NCI-H226 (cell line): ENCODE measurements around the gene FLT3.
A peak's percentile ranks its signal among the peaks of the same experiment; 100 is the strongest.
"Not testable (repeated sequence)": the region's sequence is repeated elsewhere in the genome, so short reads cannot be mapped to it uniquely, and the experiment has no call there.

Experiments
- DNase-seq: peaks from one replicate; pipeline ENCODE4 v3.0.0-alpha.2; 2015

FLT3 gene

GRCh38 chr13:28099396-28100149 lies 803 bp downstream of the FLT3 start:
- no peak for DNase-seq

DNA sequence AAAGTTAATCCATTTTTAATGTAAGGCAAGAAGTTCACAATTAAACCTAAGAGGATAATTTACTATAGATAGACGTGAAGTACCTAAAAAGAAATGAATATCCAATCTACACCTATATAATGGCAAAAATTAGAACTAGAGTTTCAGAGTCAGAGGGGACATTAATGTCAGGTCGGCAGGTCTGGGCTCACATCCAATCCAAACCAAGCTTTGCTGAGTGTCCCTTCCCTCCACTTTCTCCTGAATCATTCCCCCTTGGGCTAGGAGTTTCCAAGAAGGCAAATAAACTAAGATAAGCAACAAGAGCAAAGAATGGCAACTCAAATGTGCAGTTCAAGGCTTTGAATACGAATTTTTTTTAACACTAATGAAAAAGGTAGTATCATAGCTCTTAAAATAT lies 2.9 kb downstream of the FLT3 start:
- no peak for DNase-seq

DNA sequence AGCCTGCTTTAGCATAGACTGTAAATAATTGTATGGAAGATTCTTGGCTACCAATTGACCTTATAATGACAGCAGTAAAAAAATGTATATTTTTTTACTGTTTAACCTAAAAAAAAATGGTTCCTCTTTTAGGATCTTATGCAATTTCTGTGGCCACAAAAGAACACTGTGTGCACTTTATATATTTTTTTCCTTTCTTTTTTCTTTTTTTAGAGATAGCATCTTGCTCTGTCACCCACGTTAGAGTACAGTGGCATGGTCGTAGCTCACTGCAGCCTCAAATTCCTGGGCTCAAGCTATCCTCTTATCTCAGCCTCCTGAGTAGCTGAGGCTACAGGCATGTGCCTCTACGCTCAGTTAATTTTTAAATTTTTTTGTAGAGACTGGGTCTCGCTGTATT lies 6.1 kb downstream of the FLT3 start:
- no peak for DNase-seq

DNA sequence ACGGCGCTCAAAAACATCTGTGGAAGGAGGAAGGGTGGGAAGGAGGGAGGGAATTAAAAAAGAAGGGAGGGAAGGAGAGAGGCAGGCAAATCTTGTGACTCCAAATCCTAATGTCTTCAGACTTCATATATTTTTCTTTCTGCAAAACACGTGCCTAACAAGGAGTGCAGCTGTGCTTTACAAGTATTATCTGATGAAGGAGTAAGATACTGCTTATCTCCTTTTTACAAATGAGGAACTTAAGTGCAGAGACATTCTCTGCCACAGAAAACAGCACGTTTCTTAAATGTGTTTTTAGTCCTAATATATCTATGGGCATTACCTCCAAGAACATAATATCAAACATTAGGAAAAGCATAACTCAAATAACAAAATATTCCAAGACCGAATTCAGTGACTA lies 6.5 kb downstream of the FLT3 start:
- DNase-seq, result no peak

GRCh38 chr13:28092431-28092830 lies 7.9 kb downstream of the FLT3 start:
- no peak for DNase-seq

GRCh38 chr13:28089065-28089464 lies 11.3 kb downstream of the FLT3 start:
- no peak for DNase-seq

- DNase-seq, result not testable (repeated sequence)
Measured at GRCh38 chr13:28077820-28078219, 22.6 kb downstream of the FLT3 start.

DNA sequence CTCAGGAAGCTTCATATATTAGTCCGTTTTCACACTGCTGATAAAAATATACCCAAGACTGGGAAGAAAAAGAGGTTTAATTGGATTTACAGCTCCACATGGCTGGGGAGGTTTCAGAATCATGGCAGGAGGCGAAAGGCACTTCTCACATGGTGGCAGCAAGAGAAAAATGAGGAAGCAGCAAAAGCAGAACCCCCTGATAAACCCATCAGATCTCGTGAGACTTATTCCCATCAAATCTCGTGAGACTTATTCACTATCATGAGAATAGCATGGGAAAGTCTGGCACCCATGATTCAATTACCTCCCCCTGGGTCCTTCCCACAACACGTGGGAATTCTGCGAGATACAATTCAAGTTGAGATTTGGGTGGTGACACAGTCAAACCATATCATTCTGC lies 23.1 kb downstream of the FLT3 start:
- DNase-seq, result no peak

GRCh38 chr13:28071424-28071823 lies 29.0 kb downstream of the FLT3 start:
- DNase-seq, result no peak

- DNase-seq, result no peak
Measured at GRCh38 chr13:28067491-28067890, 32.9 kb downstream of the FLT3 start.

DNA sequence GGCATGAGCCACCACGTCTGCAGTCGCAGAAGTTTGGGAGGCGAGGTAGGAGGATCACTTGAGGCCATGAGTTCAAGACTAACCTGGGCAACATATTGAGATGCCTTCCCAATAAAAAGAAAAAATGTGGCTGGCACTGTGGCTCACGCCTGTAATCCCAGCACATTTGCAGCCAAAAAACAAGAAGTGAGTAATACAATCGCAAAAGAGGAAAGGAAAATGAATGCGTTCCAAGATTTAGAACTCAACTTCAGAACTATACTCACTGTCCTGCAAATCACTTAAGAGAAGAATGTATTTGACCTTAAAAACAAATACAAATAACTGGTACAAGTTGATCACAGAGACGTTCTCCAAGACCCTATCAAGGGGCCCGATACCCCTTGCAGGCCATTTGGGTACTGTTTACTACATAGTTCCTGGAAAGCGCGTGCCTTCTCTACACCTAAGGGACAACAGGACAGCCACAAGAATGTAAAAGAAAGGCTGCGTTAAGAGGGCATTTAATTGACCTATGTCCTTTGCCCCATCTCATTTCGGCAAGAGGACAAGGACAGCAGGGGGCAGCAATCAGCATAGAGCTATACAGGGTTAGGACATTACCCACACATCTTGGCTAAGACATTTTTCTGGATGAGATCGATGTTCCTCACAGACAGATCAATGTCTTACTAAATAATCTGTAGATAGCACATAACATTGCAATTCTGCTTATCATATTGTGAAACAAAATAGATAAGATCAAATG lies 41.3 kb downstream of the FLT3 start:
- no peak for DNase-seq

- no peak for DNase-seq
Measured at GRCh38 chr13:28056970-28057712, 43.2 kb downstream of the FLT3 start.

DNA sequence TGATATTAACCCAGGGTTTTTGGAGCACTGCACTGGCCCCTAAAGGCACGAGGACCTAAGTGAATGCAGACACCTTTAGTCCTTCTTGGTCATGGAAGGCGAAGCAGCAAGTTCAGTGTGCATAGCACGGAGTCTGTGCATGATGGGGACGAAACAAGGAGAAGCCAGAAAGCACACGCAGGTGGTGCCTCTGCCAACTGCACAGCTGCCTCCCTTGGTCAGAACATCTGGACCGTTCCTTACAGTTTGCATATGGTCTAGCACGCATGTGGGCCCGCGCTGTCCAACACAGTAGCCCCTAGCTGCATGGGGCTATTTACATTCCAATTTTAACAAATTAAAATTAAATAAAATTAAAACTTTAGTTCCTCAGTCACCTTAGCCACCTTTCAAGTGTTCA lies 44.0 kb downstream of the FLT3 start:
- DNase-seq, result no peak

DNA sequence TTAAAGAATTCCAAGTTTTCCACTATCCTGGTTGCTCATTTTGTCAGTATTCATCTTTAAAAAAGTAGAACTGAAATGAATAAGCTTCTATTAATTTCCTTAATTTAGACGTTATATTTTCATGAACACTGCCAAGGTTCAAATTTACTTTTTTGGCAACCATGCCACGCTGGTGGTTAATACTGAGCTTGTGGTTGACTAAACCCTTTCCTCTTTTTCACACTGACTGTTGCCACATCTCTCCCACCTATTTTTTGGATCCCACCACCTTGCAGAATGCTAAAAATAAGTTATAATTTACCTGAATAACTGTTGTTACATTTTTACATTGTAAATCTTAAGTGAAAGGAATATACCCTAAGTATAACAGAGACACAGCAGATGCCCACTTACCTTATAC lies 45.0 kb downstream of the FLT3 start:
- no peak for DNase-seq

DNA sequence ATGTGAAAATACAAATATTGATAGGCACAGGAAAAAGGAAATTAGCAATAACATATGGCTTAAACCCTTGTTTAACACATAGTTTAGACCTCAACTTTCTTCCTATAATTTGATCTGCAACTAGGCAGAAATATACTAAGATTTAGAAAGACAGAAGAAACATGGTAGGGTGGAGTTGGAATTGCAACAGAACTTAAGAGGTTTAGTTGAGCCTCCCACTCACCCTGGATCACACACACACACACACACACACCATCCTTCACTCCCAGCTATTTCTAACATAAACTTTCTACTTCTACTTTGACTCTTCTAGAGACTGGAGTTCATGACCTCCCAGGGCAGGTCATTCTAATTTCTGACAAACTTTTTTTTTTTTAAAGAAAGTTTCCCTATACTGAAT lies 47.4 kb downstream of the FLT3 start:
- no peak for DNase-seq

GRCh38 chr13:28049880-28050875 lies 50.2 kb downstream of the FLT3 start:
- no peak for DNase-seq

- DNase-seq, result no peak
Measured at GRCh38 chr13:28049215-28049614, 51.2 kb downstream of the FLT3 start.

DNA sequence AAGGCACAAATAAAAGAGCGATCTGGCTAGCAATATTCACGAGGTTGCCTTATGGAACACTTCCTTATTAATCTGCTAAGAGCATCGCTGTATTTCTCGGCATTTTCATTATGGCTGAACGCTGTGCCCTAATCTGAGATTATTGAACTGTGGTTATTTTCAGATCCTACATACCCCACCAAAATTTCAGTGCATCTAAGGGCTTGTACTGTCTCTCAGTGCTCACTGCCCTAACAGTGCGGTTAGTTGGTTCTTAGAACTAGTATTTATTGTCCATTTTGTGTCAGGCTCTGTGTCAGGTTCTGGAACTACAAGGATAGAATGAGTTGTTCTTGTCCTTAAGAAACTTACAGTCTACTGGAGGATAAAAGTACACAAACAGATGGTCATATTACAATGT lies 51.6 kb downstream of the FLT3 start:
- no peak for DNase-seq

DNA sequence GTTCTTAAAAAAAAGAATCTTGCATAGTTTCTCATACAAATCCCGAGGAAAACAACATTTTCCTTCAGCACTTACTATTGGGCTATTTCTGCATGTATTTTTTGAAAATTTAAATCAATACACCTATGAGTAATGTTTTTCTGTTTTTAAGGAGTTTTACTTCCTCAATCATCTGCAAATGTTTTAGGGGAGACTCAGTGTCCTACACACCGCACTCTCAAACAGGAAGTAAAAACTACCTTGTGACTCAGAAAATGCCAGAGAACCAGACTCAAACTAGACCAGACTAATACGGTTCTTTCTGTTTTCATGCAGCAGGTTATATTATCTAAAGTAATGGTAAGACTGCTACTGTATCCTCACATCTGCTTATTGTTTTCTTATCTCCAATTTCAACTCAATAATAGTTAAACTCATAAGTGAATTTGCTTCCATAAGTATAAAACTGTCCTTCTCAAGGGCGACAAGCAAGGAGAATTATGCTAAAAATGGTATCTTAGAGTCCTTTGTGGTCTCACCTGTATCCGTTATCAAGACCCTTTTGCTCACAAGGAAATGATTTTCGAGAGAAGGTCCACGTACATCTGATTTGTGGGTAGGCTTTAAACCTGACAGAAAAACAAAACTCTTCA lies 52.5 kb downstream of the FLT3 start:
- DNase-seq, result peak; percentile 28

GRCh38 chr13:28046981-28047380 lies 53.4 kb downstream of the FLT3 start:
- peak; percentile 15 for DNase-seq

DNA sequence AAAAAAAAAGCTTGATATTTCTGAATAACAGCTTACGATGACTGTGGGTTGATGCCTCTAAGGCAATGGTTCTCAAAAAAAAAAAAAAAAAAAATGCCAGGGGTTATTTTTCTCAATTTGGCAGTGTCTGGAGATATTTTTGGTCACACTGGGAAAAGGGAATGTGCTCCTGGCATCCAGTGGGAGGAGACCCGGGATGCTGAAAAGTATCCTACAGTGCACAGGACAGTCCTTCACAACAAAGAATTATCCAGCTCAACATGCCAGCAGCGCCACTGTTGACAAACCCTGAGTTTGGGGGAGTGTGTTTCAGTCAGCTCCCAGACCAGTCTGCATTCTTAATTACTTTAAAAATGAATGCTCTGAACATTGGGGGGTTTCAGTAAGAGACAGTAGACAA lies 54.5 kb downstream of the FLT3 start:
- DNase-seq, result no peak

- no peak for DNase-seq
Measured at GRCh38 chr13:28044608-28045007, 55.8 kb downstream of the FLT3 start.
